ENCODE results near the gene KPNB1. TPM values are rescaled to one million over a fixed set of nuclear protein-coding genes. Genes with fewer than 3 reads are reported as not detected.

KPNB1 gene
- polyA plus RNA-seq, 2 of the 4 experiments (the other 2 are of a cell fraction), result 315 to 358 TPM

DNA sequence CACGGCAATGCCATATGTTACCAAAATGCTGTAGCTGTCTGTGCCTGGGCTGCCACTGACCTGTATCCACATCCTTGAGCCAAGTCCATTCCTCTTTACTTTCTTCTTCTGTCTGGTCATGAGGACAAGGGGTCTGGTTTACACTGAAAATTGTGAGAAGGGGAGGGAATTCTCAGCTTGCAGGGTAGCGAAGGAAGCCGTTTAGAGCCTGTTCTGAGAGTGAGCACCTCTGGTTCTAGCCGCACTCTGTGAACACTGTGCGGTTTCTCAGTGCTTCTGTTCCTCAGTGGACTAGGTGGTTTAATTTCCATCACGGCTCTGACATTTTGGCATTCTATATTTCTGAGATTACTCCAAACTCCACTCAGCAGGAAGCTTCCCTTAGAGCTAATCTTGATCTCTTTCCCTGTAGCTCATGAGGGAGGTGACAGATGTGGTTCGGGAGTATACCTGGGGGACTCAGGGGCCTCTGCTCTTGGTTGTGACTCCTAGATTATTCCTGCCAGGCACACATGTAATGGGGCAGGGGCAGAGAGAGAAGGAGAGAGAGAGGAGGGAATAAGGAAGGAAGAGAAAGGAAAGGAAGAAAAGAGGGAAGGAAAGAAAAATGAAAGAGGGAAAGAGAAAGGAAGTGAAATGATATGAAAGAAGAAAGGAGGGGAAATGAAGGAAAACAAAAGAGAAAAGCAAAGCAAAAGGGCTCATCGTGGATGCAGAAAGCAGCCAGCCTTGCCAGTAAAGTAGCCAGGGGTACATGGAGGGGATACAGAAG lies 69.1 kb downstream of the KPNB1 start:
- no peak overlapping the region for H3K4me2 ChIP-seq
- ChIA-PET POLR2A (no interaction called here), CTCF (interaction anchor here (0.9 to 2.9 kb wide), 10 partner anchors 11 to 102 kb away, joined by 3 to 31 read pairs (median 4); partner anchors contain the start of genes OSBPL7 and TBX21)
- H3K27ac ChIP-seq, result no peak overlapping the region
- DNase-seq (ENCODE audit: low read depth in 1 of 2, low spot score in 1 of 2) (no peak), FAIRE-seq (no peak), ATAC-seq (no peak; a peak in 1 of 6 replicates)
- no peaks in the 10 kb centered on the region for H3K9me3 ChIP-seq
- whole genome bisulfite sequencing (ENCODE audit: missing lambda C conversion rate), result 68% methylated on average over 8 of the region's 8 CpGs
- no peak overlapping the region for H3K4me3 ChIP-seq
- TF ChIP-seq HOXB13 (CRISPR knock-in tag; IDR thresholded peaks at IDR 0.05; ENCODE audit: low read depth) (no peak), FOSL2 (IDR thresholded peaks at IDR 0.05) (no peak), FOSL2 (CRISPR knock-in tag; IDR thresholded peaks at IDR 0.05) (no peak), ZC3H11A (IDR thresholded peaks at IDR 0.05) (no peak), RCOR1 (IDR thresholded peaks at IDR 0.05; ENCODE audit: low read depth, low read length) (no peak), CHD4 (IDR thresholded peaks at IDR 0.05; ENCODE audit: borderline replicate concordance) (no peak), HEYL (CRISPR knock-in tag; IDR thresholded peaks at IDR 0.05) (no peak), CBX8 (IDR thresholded peaks at IDR 0.05) (no peak), MAFK (IDR thresholded peaks at IDR 0.05; ENCODE audit: partially characterized antibody) (no peak), EP300 (IDR thresholded peaks at IDR 0.05) (no peak), NFE2L2 (conservative IDR thresholded peaks at IDR 0.05; ENCODE audit: low read length) (no peak), RNF2 (IDR thresholded peaks at IDR 0.05; ENCODE audit: borderline replicate concordance, low read depth) (no peak), JUNB (IDR thresholded peaks at IDR 0.05) (no peak), BHLHE40 (IDR thresholded peaks at IDR 0.05; ENCODE audit: low read depth, low read length) (no peak), SREBF2 (IDR thresholded peaks at IDR 0.05) (no peak)
- TF ChIP-seq, protein P1, sequence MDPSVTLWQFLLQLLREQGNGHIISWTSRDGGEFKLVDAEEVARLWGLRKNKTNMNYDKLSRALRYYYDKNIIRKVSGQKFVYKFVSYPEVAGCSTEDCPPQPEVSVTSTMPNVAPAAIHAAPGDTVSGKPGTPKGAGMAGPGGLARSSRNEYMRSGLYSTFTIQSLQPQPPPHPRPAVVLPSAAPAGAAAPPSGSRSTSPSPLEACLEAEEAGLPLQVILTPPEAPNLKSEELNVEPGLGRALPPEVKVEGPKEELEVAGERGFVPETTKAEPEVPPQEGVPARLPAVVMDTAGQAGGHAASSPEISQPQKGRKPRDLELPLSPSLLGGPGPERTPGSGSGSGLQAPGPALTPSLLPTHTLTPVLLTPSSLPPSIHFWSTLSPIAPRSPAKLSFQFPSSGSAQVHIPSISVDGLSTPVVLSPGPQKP (IDR thresholded peaks at IDR 0.05; ENCODE audit: low read depth, low read length), result no peak
- TF ChIP-seq, protein P2, sequence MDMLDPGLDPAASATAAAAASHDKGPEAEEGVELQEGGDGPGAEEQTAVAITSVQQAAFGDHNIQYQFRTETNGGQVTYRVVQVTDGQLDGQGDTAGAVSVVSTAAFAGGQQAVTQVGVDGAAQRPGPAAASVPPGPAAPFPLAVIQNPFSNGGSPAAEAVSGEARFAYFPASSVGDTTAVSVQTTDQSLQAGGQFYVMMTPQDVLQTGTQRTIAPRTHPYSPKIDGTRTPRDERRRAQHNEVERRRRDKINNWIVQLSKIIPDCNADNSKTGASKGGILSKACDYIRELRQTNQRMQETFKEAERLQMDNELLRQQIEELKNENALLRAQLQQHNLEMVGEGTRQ (IDR thresholded peaks at IDR 0.05), result no peak
- peaks cover 13% of the 10 kb centered on the region for H3K4me1 ChIP-seq

DNA sequence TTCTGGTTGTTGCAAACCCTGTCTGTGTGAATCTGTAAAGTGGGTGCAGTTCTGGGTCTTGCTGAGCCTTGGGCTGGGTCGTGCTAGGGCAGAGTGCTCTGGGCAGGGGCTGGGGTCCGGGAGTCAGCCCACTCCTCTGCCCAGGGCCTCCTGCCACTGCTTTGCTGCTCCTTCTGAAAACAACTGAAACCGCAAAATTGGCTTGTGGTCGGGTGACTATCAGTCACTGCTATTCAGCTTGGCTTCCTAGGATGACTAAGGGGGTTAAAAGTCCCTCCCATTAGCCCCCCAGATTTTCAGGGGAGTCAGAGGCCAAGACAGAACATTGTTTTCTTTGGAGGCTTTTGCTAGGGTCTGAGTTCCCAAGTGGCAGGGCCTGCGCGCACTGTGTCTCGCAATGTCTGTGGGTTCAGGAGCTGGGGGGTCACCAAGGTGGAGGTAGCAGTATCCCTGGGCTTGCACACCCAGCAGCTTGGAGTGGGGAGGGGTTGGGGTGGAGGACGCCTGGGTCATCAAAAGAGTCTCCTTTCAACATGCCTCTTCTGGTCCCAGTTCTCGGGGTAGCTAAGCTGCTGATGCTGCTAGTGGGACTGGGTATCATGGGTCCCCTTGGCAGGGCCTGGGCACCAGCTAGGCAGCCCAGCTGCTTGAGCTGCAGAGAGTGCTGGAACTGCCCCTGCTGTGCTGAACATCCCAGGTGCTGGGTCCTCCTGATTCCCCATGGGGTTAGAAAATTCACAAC lies 69.9 kb downstream of the KPNB1 start:
- no peak overlapping the region for H3K4me2 ChIP-seq
- POLR2A ChIA-PET, result no interaction called here
- no peak overlapping the region for H3K27ac ChIP-seq
- FAIRE-seq, result no peak
- 55% methylated on average over 9 of the region's 9 CpGs for WGBS (ENCODE audit: missing lambda C conversion rate)
- CTCF ChIA-PET, result interaction anchor here (0.6 to 2.9 kb wide), 6 partner anchors 11 to 21 kb away, joined by 3 to 31 read pairs (median 6); partner anchors contain the start of gene TBX21
- ATAC-seq, result peak in 1 of 2 experiments; percentile 31; a peak in 3 of 6 replicates
- no peak for DNase-seq (ENCODE audit: low read depth in 1 of 2, low spot score in 1 of 2)
- H3K4me3 ChIP-seq, result no peak overlapping the region
- H3K4me1 ChIP-seq, result peaks cover 13% of the 10 kb centered on the region
- no peaks in the 10 kb centered on the region for H3K9me3 ChIP-seq
- no peak for TF ChIP-seq KDM5A (IDR thresholded peaks at IDR 0.05)
- no peak for TF ChIP-seq SREBF2 (IDR thresholded peaks at IDR 0.05)
- TF ChIP-seq JUNB (IDR thresholded peaks at IDR 0.05), result no peak
- TF ChIP-seq EHMT2 (IDR thresholded peaks at IDR 0.05; ENCODE audit: low read depth), result no peak
- no peak for TF ChIP-seq FOXS1 (CRISPR knock-in tag; IDR thresholded peaks at IDR 0.05)
- TF ChIP-seq FOSB (CRISPR knock-in tag; IDR thresholded peaks at IDR 0.05), result no peak
- no peak for TF ChIP-seq MAFK (IDR thresholded peaks at IDR 0.05; ENCODE audit: partially characterized antibody)
- TF ChIP-seq, protein P3, sequence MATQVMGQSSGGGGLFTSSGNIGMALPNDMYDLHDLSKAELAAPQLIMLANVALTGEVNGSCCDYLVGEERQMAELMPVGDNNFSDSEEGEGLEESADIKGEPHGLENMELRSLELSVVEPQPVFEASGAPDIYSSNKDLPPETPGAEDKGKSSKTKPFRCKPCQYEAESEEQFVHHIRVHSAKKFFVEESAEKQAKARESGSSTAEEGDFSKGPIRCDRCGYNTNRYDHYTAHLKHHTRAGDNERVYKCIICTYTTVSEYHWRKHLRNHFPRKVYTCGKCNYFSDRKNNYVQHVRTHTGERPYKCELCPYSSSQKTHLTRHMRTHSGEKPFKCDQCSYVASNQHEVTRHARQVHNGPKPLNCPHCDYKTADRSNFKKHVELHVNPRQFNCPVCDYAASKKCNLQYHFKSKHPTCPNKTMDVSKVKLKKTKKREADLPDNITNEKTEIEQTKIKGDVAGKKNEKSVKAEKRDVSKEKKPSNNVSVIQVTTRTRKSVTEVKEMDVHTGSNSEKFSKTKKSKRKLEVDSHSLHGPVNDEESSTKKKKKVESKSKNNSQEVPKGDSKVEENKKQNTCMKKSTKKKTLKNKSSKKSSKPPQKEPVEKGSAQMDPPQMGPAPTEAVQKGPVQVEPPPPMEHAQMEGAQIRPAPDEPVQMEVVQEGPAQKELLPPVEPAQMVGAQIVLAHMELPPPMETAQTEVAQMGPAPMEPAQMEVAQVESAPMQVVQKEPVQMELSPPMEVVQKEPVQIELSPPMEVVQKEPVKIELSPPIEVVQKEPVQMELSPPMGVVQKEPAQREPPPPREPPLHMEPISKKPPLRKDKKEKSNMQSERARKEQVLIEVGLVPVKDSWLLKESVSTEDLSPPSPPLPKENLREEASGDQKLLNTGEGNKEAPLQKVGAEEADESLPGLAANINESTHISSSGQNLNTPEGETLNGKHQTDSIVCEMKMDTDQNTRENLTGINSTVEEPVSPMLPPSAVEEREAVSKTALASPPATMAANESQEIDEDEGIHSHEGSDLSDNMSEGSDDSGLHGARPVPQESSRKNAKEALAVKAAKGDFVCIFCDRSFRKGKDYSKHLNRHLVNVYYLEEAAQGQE (IDR thresholded peaks at IDR 0.05), result no peak
- TF ChIP-seq KDM1A (IDR thresholded peaks at IDR 0.05; ENCODE audit: low read depth), result no peak
- TF ChIP-seq, protein P4, sequence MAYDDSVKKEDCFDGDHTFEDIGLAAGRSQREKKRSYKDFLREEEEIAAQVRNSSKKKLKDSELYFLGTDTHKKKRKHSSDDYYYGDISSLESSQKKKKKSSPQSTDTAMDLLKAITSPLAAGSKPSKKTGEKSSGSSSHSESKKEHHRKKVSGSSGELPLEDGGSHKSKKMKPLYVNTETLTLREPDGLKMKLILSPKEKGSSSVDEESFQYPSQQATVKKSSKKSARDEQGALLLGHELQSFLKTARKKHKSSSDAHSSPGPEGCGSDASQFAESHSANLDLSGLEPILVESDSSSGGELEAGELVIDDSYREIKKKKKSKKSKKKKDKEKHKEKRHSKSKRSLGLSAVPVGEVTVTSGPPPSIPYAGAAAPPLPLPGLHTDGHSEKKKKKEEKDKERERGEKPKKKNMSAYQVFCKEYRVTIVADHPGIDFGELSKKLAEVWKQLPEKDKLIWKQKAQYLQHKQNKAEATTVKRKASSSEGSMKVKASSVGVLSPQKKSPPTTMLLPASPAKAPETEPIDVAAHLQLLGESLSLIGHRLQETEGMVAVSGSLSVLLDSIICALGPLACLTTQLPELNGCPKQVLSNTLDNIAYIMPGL (CRISPR knock-in tag; IDR thresholded peaks at IDR 0.05; ENCODE audit: borderline replicate concordance), result no peak
- TF ChIP-seq, protein P5, sequence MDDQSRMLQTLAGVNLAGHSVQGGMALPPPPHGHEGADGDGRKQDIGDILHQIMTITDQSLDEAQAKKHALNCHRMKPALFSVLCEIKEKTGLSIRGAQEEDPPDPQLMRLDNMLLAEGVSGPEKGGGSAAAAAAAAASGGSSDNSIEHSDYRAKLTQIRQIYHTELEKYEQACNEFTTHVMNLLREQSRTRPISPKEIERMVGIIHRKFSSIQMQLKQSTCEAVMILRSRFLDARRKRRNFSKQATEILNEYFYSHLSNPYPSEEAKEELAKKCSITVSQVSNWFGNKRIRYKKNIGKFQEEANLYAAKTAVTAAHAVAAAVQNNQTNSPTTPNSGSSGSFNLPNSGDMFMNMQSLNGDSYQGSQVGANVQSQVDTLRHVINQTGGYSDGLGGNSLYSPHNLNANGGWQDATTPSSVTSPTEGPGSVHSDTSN (IDR thresholded peaks at IDR 0.05), result no peak
- TF ChIP-seq CHD2 (IDR thresholded peaks at IDR 0.05; ENCODE audit: low read length, partially characterized antibody), result no peak
- TF ChIP-seq TFCP2L1 (CRISPR knock-in tag; IDR thresholded peaks at IDR 0.05), result no peak
- TF ChIP-seq JUN (IDR thresholded peaks at IDR 0.05), result no peak

Data from A549 (cell line).